ENCODE results near the gene PSMD1. TPM values are rescaled to one million over a fixed set of nuclear protein-coding genes. Genes with fewer than 3 reads are reported as not detected.
A peak's percentile ranks its signal among the peaks of the same experiment; 100 is the strongest.

Gene PSMD1
- 10 to 100 TPM; 47.1 to 73.1 TPM for total RNA-seq

DNA sequence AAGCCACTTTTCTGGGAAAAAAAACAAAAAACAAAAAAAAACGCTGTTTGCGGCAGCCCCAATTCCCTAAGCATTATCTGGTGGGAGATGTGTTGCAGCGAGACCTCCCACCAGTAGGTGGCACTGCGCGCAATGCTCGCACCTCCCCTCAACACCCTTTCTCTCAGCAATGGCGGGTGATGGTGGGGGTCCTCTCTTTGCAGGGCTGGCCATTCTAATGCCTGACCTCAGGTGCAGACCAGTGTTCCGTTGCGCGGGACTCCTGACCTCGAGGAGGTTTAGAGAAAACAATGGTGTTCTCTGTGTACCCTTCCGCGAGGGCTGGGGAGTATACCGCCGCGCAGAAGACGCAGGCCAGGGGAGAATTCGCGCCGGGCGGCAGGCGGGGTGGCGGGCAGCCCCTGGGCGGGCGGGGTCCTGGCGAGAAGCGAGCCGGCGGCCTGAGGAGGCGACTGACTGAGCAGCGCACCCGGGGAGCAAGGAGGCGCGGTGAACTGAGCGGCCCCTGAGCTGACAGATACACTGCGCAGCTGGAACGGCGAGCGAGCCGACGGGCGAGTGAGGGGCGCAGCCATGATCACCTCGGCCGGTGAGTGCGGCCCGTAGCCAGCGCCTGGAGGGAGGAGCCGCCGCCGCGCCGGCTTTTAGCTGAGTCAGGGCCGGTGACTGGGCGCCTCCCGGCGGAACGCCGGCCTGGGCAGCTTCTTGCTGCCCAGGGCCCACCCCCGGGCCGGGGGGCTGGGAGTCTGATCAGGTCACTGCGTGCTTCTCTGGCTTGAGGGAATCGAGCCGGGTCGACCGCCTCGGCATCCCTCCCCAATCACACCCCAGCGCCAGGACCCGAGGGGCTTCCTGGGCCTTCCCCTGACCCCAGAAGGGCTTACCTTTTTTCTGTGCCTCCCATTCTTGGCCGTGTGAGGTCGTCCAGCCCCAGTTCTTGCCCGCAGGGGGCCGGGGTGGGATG lies at the start of gene PSMD1:
PSMD1 (plus strand) TSS at position 415 of the 964 bp plus-strand sequence; CDS start at position 574, 159 bp downstream.
- TF ChIP-seq POLR2A (IDR thresholded peaks at IDR 0.05) (no peak), POLR2AphosphoS5 (IDR thresholded peaks at IDR 0.05) (peak; percentile 91)
- TF ChIP-seq, protein P1, sequence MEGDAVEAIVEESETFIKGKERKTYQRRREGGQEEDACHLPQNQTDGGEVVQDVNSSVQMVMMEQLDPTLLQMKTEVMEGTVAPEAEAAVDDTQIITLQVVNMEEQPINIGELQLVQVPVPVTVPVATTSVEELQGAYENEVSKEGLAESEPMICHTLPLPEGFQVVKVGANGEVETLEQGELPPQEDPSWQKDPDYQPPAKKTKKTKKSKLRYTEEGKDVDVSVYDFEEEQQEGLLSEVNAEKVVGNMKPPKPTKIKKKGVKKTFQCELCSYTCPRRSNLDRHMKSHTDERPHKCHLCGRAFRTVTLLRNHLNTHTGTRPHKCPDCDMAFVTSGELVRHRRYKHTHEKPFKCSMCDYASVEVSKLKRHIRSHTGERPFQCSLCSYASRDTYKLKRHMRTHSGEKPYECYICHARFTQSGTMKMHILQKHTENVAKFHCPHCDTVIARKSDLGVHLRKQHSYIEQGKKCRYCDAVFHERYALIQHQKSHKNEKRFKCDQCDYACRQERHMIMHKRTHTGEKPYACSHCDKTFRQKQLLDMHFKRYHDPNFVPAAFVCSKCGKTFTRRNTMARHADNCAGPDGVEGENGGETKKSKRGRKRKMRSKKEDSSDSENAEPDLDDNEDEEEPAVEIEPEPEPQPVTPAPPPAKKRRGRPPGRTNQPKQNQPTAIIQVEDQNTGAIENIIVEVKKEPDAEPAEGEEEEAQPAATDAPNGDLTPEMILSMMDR (IDR thresholded peaks at IDR 0.05) = peak; percentile 93 to 97 (median 95)
- WGBS = under 1% methylated on average over 63 of the region's 73 CpGs
- Histone ChIP-seq H3K27me3 (replicated peaks; ENCODE audit: insufficient read depth) (no peaks in the 10 kb centered on the region), H3K9me3 (no peaks in the 10 kb centered on the region), H3K4me3 (peak within 1 kb of the TSS; percentile 68 to 69), H3K27ac (peak within 1 kb of the TSS; percentile 87 to 93), H3K4me1 (replicated peaks) (no peaks in the 10 kb centered on the region), H3K36me3 (no peaks in the 10 kb centered on the region)
- DNase-seq (ENCODE audit: low spot score) = peak; percentile 87
- intact Hi-C loops (cut with DNase I) = no loop called here

DNA sequence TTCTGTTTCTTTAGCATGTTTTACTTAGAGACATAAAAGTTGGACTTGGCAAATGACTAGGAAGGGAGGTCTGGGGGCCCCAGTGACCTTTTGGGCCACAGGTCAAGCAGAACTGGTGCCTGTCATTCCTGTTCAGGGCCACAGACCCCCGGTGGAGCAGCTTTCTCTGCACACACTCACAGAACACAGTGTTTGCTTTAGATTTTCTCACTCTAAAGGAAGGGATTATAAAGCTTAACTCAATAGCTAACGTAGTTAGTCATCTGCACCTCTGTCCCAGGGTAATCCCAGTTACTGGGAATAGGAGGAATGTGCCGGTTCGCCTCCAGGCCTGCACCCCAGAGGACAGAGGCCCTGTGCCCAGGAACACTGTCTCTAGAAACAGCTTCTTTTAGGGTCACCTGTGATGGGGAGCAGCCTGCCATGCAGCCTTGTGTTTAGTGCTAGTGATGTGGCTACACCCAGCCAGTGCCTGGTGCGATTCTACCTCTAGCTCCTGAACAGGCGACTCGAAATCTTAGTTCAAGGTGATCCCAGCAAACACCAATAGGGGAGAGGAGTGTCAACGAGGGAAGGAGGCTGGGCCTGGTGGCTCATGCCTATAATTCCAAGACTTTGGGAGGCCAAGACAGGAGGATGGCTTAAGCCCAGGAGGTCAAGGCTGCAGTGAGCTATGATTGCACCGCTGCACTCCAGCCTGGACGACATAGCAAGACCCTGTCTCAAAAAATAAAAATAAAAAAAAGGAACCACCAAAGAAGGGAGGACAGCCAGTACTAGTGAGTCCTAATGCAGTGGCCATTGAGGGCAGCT lies 49.2 kb upstream of the PSMD1 start:
- Histone ChIP-seq H3K27ac (no peak overlapping the region), H3K4me1 (replicated peaks) (no peaks in the 10 kb centered on the region), H3K9me3 (no peaks in the 10 kb centered on the region), H3K27me3 (replicated peaks; ENCODE audit: insufficient read depth) (no peaks in the 10 kb centered on the region), H3K36me3 (no peaks in the 10 kb centered on the region), H3K4me3 (no peak overlapping the region)
- DNase-seq (ENCODE audit: low spot score) = no peak
- TF ChIP-seq POLR2A (IDR thresholded peaks at IDR 0.05) = no peak
- TF ChIP-seq, protein P1 (IDR thresholded peaks at IDR 0.05) = no peak
- TF ChIP-seq POLR2AphosphoS5 (IDR thresholded peaks at IDR 0.05) = no peak
- intact Hi-C loops (cut with DNase I) = no loop called here
- WGBS = 60% methylated on average over 10 of the region's 10 CpGs

DNA sequence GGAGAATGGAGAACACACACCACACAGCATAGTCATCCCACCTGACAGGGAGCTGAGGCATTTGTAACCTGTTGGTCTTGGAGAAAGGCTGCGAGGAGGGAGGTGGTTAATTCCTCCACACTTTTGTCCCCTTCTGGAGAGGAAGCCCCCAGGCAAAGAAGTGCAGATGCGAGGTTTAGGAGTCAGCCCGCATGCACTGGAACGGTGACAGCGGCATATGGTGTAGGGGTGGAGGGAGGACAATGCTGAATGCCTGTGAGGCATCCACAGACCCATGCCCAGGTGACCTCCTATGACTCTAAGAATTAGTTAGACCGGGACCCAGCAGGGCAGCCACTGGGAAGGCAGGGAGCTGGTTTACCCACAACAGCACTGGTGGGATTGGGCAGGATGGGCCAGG lies 48.5 kb upstream of the PSMD1 start:
- Histone ChIP-seq H3K36me3 (no peaks in the 10 kb centered on the region), H3K4me3 (no peak overlapping the region), H3K27ac (no peak overlapping the region), H3K9me3 (no peaks in the 10 kb centered on the region), H3K4me1 (replicated peaks) (no peaks in the 10 kb centered on the region), H3K27me3 (replicated peaks; ENCODE audit: insufficient read depth) (no peaks in the 10 kb centered on the region)
- no peak for DNase-seq (ENCODE audit: low spot score)
- intact Hi-C loops (cut with DNase I) = no loop called here
- no peak for TF ChIP-seq POLR2AphosphoS5 (IDR thresholded peaks at IDR 0.05)
- WGBS = 81% methylated on average over 6 of the region's 6 CpGs

DNA sequence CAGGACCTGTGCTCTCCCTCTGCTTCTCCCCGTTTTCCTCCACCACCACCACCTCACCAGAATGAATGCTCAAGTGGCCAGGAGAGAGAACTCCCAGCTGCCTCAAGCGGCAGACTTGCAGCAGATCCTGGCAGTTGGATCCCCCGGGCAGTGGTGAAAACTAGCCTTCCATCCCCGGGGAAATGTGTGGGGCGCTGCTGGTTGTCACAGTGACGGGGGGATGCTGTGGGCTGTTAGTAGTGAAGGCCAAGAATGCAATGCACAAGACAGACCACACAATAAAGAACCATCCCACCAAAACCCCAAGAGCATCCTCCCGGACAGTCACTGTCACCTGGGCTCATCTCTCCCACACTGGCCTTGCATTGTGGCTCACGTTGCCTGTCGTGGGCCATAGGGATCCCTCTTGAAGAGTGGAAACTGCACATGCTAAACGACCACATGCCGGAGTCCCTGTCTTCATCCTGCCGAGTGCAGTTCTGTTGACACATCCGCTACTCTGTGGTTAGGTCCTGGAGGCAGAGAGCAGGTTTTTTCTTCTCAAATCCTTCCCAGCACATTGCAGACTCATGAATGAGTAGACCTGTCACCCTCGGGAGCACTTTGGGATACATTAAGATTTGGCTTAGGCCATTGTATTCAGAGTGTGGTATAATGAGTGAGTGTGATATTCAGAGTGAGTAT lies 47.3 kb upstream of the PSMD1 start:
- H3K4me3 ChIP-seq = no peak overlapping the region
- H3K9me3 ChIP-seq = no peaks in the 10 kb centered on the region
- no peak overlapping the region for H3K27ac ChIP-seq
- intact Hi-C loops (cut with DNase I) = no loop called here
- no peaks in the 10 kb centered on the region for H3K36me3 ChIP-seq
- H3K27me3 ChIP-seq (replicated peaks; ENCODE audit: insufficient read depth) = no peaks in the 10 kb centered on the region
- TF ChIP-seq, protein P1 (IDR thresholded peaks at IDR 0.05) = no peak
- TF ChIP-seq POLR2A (IDR thresholded peaks at IDR 0.05) = no peak
- no peak for TF ChIP-seq POLR2AphosphoS5 (IDR thresholded peaks at IDR 0.05)
- no peak for DNase-seq (ENCODE audit: low spot score)
- H3K4me1 ChIP-seq (replicated peaks) = no peaks in the 10 kb centered on the region
- WGBS = 74% methylated on average over 14 of the region's 14 CpGs

All from prostate gland (tissue), 2 donors.